Thyroid gland (tissue), 4 donors: ENCODE measurements around the gene SHMT2.

ENCODE experiments used
- POLR2A ChIP-seq, 2 donors: fragments of 450-650 bp; IDR thresholded peaks; one replicate each; pipeline ENCODE4 v1.6.1; 2017; ENCODE audit warnings: antibody characterized with exemption in 2 of 2, mild to moderate bottlenecking in 2 of 2, moderate library complexity in 1 of 2
- TF ChIP-seq, protein P1 (sequence below), 6 experiments: fragments of 200-600 bp in 3 of 6; fragments of 450-650 bp in 3 of 6; sonication (generic) in 3 of 6; IDR thresholded peaks; one replicate each; pipeline ENCODE4 v1.5.1; 2016 to 2019; ENCODE audit warnings: antibody characterized with exemption in 6 of 6, mild to moderate bottlenecking in 2 of 6, inconsistent platforms in 1 of 6, moderate library complexity in 1 of 6

DNA sequence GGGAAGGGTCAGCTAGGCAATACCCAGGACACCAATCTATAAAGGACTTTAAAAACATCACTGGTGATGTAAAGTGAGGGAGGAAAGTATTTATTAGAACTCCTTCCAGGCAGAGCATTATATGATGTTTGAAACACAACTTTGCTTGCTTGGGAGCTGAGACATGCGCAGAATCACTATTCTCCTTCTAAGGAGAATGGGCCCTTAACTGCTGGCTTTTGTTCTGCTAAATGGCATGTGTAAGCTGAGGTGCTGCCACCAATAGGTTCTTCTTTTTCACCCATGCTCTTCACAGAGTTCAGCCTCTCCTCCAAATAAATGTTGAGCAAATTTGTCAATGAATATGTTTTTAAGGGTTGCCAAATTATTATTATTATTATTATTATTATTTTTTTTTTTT is 17.5 kb downstream of the SHMT2 start:
- TF ChIP-seq, protein P1, sequence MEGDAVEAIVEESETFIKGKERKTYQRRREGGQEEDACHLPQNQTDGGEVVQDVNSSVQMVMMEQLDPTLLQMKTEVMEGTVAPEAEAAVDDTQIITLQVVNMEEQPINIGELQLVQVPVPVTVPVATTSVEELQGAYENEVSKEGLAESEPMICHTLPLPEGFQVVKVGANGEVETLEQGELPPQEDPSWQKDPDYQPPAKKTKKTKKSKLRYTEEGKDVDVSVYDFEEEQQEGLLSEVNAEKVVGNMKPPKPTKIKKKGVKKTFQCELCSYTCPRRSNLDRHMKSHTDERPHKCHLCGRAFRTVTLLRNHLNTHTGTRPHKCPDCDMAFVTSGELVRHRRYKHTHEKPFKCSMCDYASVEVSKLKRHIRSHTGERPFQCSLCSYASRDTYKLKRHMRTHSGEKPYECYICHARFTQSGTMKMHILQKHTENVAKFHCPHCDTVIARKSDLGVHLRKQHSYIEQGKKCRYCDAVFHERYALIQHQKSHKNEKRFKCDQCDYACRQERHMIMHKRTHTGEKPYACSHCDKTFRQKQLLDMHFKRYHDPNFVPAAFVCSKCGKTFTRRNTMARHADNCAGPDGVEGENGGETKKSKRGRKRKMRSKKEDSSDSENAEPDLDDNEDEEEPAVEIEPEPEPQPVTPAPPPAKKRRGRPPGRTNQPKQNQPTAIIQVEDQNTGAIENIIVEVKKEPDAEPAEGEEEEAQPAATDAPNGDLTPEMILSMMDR (IDR thresholded peaks at IDR 0.05) = no peak
- no peak for TF ChIP-seq POLR2A (IDR thresholded peaks at IDR 0.05)
